ENCODE measurements around the gene ASAP2. TPM values are rescaled to one million over a fixed set of nuclear protein-coding genes. Genes with fewer than 3 reads are reported as not detected.

Gene ASAP2
- total RNA-seq, 2 experiments from 2014 or later, result 0.16 TPM; not detected in 1

- intact Hi-C loops (cut with DNase I, micrococcal nuclease), result no loop called here
- Histone ChIP-seq H3K27me3 (ENCODE audit: control insufficient read depth in 1 of 2, insufficient read depth in 2 of 2, low read length in 2 of 2) (peaks cover 0 to 4% of the 10 kb centered on the region in 2 experiments), H3K4me3 (ENCODE audit: low read length) (no peak overlapping the region), H3K4me1 (ENCODE audit: insufficient read depth, low read length) (no peaks in the 10 kb centered on the region), H3K36me3 (ENCODE audit: insufficient read depth, low read length) (no peaks in the 10 kb centered on the region), H3K27ac (ENCODE audit: low read depth in 1 of 2, low read length in 2 of 2) (no peak overlapping the region), H3K9me3 (ENCODE audit: control insufficient read depth in 1 of 2, insufficient read depth in 1 of 2, low read length in 2 of 2) (no peaks in the 10 kb centered on the region)
- ATAC-seq (ENCODE audit: poor library complexity), result no peak
- Mint-ChIP-seq H3K4me1 (ENCODE audit: low read depth) (no peaks in the 10 kb centered on the region), H3K36me3 (ENCODE audit: low read depth) (no peaks in the 10 kb centered on the region), H3K27me3 (peaks cover 41% of the 10 kb centered on the region), H3K27ac (no peak overlapping the region), H3K4me3 (no peak overlapping the region), H3K9me3 (no peaks in the 10 kb centered on the region)
- CTCF ChIA-PET, result no interaction called here
- no peak for DNase-seq
- TF ChIP-seq CTCF (IDR thresholded peaks at IDR 0.05), result no peak
- POLR2A ChIA-PET, result no interaction called here
Observed at GRCh38 chr2:9355716-9356115, 149.1 kb downstream of the ASAP2 start.

- H3K27me3 Mint-ChIP-seq, result peaks cover 41% of the 10 kb centered on the region
- no peaks in the 10 kb centered on the region for H3K9me3 ChIP-seq (ENCODE audit: control insufficient read depth in 1 of 2, insufficient read depth in 1 of 2, low read length in 2 of 2)
- no peak overlapping the region for H3K4me3 ChIP-seq (ENCODE audit: low read length)
- ChIA-PET POLR2A (no interaction called here), CTCF (no interaction called here)
- H3K9me3 Mint-ChIP-seq, result no peaks in the 10 kb centered on the region
- no peaks in the 10 kb centered on the region for H3K36me3 Mint-ChIP-seq (ENCODE audit: low read depth)
- no peak for DNase-seq
- intact Hi-C loops (cut with DNase I, micrococcal nuclease), result no loop called here
- no peak for ATAC-seq (ENCODE audit: poor library complexity)
- no peaks in the 10 kb centered on the region for H3K4me1 Mint-ChIP-seq (ENCODE audit: low read depth)
- H3K4me3 Mint-ChIP-seq, result no peak overlapping the region
- TF ChIP-seq CTCF (IDR thresholded peaks at IDR 0.05), result no peak
- no peaks in the 10 kb centered on the region for H3K4me1 ChIP-seq (ENCODE audit: insufficient read depth, low read length)
- no peak overlapping the region for H3K27ac ChIP-seq (ENCODE audit: low read depth in 1 of 2, low read length in 2 of 2)
- no peaks in the 10 kb centered on the region for H3K36me3 ChIP-seq (ENCODE audit: insufficient read depth, low read length)
- H3K27me3 ChIP-seq (ENCODE audit: control insufficient read depth in 1 of 2, insufficient read depth in 2 of 2, low read length in 2 of 2), result peaks cover 0 to 4% of the 10 kb centered on the region in 2 experiments
- H3K27ac Mint-ChIP-seq, result no peak overlapping the region
Observed at GRCh38 chr2:9356261-9356660, 149.6 kb downstream of the ASAP2 start.

- H3K9me3 ChIP-seq (ENCODE audit: control insufficient read depth in 1 of 2, insufficient read depth in 1 of 2, low read length in 2 of 2), result no peaks in the 10 kb centered on the region
- H3K4me1 Mint-ChIP-seq (ENCODE audit: low read depth), result no peaks in the 10 kb centered on the region
- H3K36me3 Mint-ChIP-seq (ENCODE audit: low read depth), result no peaks in the 10 kb centered on the region
- no peak overlapping the region for H3K4me3 Mint-ChIP-seq
- H3K36me3 ChIP-seq (ENCODE audit: insufficient read depth, low read length), result no peaks in the 10 kb centered on the region
- intact Hi-C loops (cut with DNase I, micrococcal nuclease), result no loop called here
- POLR2A ChIA-PET, result no interaction called here
- H3K4me3 ChIP-seq (ENCODE audit: low read length), result no peak overlapping the region
- peaks cover 41% of the 10 kb centered on the region for H3K27me3 Mint-ChIP-seq
- CTCF ChIA-PET, result no interaction called here
- no peak overlapping the region for H3K27ac ChIP-seq (ENCODE audit: low read depth in 1 of 2, low read length in 2 of 2)
- ATAC-seq (ENCODE audit: poor library complexity) (no peak), DNase-seq (no peak)
- H3K9me3 Mint-ChIP-seq, result no peaks in the 10 kb centered on the region
- peaks cover 0 to 4% of the 10 kb centered on the region in 2 experiments for H3K27me3 ChIP-seq (ENCODE audit: control insufficient read depth in 1 of 2, insufficient read depth in 2 of 2, low read length in 2 of 2)
- H3K4me1 ChIP-seq (ENCODE audit: insufficient read depth, low read length), result no peaks in the 10 kb centered on the region
- no peak overlapping the region for H3K27ac Mint-ChIP-seq
- no peak for TF ChIP-seq CTCF (IDR thresholded peaks at IDR 0.05)
Observed at GRCh38 chr2:9358846-9359245, 152.2 kb downstream of the ASAP2 start.
